Right cardiac atrium (tissue), 5 donors: Measurements from ENCODE around the gene TUB. TPM values are rescaled to one million over a fixed set of nuclear protein-coding genes. Genes with fewer than 3 reads are reported as not detected.

Source experiments
- ATAC-seq, 2 donors: fragments of 200-7000 bp; cut with Tn5 transposase; one replicate each; pipeline versions ENCODE4 v1.8.0 to v1.9.1; 2020; ENCODE audit warnings: moderate library complexity in 2 of 2, mild to moderate bottlenecking in 1 of 2
- DNase-seq, 3 donors: peaks; one replicate each; pipeline ENCODE4 v3.0.0-alpha.2; 2020
- H3K27ac ChIP-seq: one replicate; pipeline ENCODE4 v1.5.1; 2013; ENCODE audit warnings: mild to moderate bottlenecking, low read length, control low read depth, moderate library complexity
- H3K27me3 ChIP-seq: one replicate; pipeline ENCODE4 v1.6.1; 2013; ENCODE audit not compliant: control insufficient read depth, insufficient read depth
- H3K4me1 ChIP-seq: one replicate; pipeline ENCODE4 v1.6.1; 2013; ENCODE audit warnings: low read length; ENCODE audit not compliant: control insufficient read depth, insufficient read depth
- H3K4me3 ChIP-seq: one replicate; pipeline ENCODE4 v1.5.1; 2013; ENCODE audit warnings: low read length, control low read depth
- H3K9me3 ChIP-seq: one replicate; pipeline ENCODE4 v1.6.1; 2013; ENCODE audit warnings: low read length; ENCODE audit not compliant: control insufficient read depth
- WGBS: extraction: QIAGEN DNeasy Blood & Tissue Kit; methylation state at CpG from one replicate; pipeline ENCODE4 v1.1.7; 2013; 5-methylcytosine and 5-hydroxymethylcytosine counted together
- intact Hi-C, 4 donors: fragments of 100-400 bp; cut with DNase I; formaldehyde crosslinking; loops; one replicate each; pipeline versions ENCODE4 v1.11.0 to v1.14.0; 2022 to 2023
- polyA plus RNA-seq: library from polyadenylated mRNA; stranded (reverse); fragments of 200-250 nt; gene quantifications from one replicate; pipeline ENCODE4 v1.2.3, GENCODE V29; 2013
- total RNA-seq, 4 donors: library from RNA; stranded (reverse); fragmentation: NEBNext Ultra II Directional; extraction: Animal tissue kit (Norgen Biotek cat#: 25700); gene quantifications; one replicate each; pipeline ENCODE4 v1.2.1, GENCODE V29; 2021
- donor health status: healthy with polysubstance abuse.
- donor health status: DM: no; HTN: yes; CAD: no.
- donor health status: DM: no; HTN: no; CAD: no.
- donor health status: DM: no; HTN: yes; CAD: no; lungs with severe emphysema.
- donor health status: DM: yes; HTN: yes; CAD: no.

TUB gene
- total and polyA plus RNA-seq, 5 donors: 10.0 to 31.2 (median 27.6) TPM

DNA sequence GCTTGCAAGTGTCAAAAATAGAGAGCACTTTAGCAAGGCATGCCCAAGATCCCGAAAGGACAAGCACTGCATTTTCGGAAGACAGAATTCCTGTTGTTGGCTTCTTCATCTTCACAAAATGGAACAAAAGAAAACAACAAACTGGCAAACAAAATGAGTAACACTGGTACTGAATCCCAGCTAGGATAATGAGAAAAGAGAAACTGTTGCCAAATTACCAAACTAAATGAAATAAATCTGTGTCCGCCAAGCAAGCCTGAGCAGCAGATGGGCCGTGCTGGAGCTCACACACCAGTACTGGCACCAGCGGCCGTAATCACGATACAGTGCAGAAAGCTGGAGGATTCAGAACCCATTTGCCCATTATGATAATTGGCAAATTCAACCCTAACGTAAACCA lies 30.6 kb downstream of the TUB start:
- Histone ChIP-seq H3K27me3 (no peaks in the 10 kb centered on the region), H3K4me1 (no peaks in the 10 kb centered on the region), H3K27ac (no peak overlapping the region), H3K9me3 (no peaks in the 10 kb centered on the region), H3K4me3 (no peak overlapping the region)
- DNase-seq (no peak), ATAC-seq (no peak)
- intact Hi-C loops: no loop called here
- 86% methylated on average over 8 of the region's 8 CpGs for WGBS

DNA sequence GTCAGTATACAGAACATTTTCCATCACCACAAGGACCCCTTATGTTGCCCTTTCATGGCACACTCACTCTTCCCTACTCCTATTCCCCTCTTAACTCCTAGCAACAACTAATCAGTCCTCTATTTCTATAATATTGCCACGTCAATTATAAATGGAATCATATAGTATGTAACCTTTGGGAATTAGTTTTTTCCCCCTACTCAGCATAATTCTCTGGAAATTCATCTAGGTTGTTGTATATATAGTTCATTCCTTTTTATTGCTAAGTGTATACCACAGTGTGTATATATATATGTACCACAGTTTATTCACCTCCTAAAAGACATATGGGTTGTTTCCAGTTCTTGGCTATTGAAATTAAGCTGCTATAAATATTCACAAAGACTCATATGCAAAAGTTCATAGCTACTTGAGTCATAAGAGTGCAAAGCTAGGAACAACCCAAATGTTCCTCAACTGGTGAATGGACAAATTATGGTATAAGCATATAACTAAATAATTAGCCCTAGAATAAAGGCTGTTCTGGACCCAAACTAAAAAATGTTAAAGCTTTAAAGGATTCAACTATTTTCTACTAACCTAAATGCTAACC lies 41.3 kb downstream of the TUB start:
- no peaks in the 10 kb centered on the region for H3K9me3 ChIP-seq
- ATAC-seq: no peak
- H3K4me1 ChIP-seq: no peaks in the 10 kb centered on the region
- intact Hi-C loops: no loop called here
- WGBS: 76% methylated on average over 1 of the region's 1 CpG
- H3K27ac ChIP-seq: no peak overlapping the region
- no peaks in the 10 kb centered on the region for H3K27me3 ChIP-seq
- H3K4me3 ChIP-seq: no peak overlapping the region
- DNase-seq: no peak

DNA sequence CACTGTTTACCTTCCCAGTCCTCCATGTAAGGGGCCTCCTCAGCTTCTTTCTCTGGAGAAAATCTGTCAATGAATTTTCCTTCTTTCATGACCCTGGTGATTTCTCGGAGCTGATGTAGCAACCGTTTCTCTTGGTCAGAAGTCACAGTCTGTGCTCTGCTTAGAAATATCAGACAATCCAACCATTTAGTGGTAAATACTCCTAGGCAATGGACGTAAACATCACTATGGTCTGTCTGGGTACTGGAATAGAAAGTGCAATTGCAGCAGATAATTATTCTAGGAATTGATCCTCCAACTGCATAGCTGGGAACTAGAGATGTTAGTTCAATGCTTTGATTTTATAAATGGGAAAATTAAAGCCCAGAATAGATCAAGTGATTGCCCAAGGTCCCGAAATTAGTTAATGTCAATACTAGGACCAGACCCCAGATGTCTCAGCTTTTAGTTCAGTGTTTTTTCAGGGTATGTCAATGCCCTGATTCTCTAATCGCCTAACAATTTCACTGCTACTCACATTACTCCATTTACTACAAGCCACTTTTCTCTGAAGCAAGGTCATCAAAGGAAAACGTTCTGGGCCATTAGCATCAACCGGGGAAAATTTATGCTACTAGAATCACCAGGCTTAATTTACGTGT lies 45.8 kb downstream of the TUB start:
- no peak for DNase-seq
- H3K9me3 ChIP-seq: no peaks in the 10 kb centered on the region
- no peak overlapping the region for H3K27ac ChIP-seq
- H3K4me3 ChIP-seq: no peak overlapping the region
- ATAC-seq: no peak
- 77% methylated on average over 8 of the region's 8 CpGs for WGBS
- H3K27me3 ChIP-seq: no peaks in the 10 kb centered on the region
- intact Hi-C loops: no loop called here
- H3K4me1 ChIP-seq: no peaks in the 10 kb centered on the region

DNA sequence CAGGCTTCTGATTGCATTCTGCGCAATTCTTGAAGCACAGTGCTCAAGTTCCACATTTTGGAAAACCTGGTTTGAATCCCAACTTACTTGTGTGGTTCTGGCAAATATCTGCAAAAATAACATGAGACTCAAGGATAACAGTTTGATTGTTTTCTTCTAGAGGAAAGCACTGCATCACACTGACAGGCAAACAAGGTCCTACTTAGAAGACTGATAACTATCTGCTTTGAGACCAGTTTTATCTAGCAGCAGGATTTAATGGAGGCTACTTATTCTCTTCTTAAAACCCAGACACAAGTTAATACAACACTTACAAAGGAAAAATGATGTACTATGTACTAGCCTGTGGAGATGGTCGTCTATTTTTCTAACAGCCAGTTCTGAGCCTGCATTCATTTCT lies 46.4 kb downstream of the TUB start:
- Histone ChIP-seq H3K9me3 (no peaks in the 10 kb centered on the region), H3K27ac (no peak overlapping the region), H3K27me3 (no peaks in the 10 kb centered on the region), H3K4me1 (no peaks in the 10 kb centered on the region), H3K4me3 (no peak overlapping the region)
- ATAC-seq (no peak), DNase-seq (no peak)
- 74% methylated on average over 2 of the region's 2 CpGs for WGBS
- intact Hi-C loops: no loop called here

DNA sequence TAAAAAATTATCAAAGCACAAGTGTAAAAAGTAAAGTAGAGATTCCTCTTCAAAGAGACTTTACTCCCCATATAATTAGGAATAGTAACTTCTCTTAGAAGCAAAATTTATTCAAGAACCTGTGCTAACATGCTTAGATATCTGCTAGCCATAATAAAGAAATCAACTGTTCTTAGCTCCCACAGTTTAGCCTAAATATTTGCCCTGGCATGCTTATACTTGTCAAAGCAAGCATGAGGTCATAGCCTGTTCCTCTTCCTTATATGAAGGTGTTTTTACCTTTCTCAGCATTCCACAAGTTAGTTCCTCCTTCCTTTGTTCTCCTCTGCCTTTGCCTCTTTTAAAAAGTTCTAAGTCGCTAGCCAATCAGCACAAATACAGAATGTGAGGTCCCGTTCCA lies 57.5 kb downstream of the TUB start:
- no peak overlapping the region for H3K27ac ChIP-seq
- intact Hi-C loops: no loop called here
- H3K27me3 ChIP-seq: no peaks in the 10 kb centered on the region
- 97% methylated on average over 2 of the region's 2 CpGs for WGBS
- DNase-seq: no peak
- no peak overlapping the region for H3K4me3 ChIP-seq
- H3K4me1 ChIP-seq: no peaks in the 10 kb centered on the region
- H3K9me3 ChIP-seq: no peaks in the 10 kb centered on the region
- ATAC-seq: no peak

DNA sequence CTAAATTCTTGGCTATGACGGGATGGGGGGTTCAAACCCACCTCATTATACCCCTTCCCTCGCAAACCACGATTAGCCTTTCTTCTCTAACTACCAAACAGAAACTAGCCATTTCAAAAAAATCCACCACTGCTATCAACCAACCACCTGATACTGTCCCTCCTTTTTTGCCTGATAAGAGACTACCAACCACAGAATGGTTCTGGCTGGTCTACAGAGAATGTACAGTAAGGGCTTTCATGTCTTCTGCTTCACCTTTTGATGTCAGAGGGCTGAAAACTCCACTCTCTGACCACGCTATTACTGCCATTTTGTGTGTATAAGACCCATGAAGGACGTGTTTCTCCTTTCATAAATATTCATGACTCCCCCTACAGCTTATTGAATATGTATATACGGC lies 68.7 kb downstream of the TUB start:
- H3K9me3 ChIP-seq: no peaks in the 10 kb centered on the region
- H3K4me3 ChIP-seq: no peak overlapping the region
- no peak overlapping the region for H3K27ac ChIP-seq
- ATAC-seq (no peak), DNase-seq (no peak)
- intact Hi-C loops: no loop called here
- H3K4me1 ChIP-seq: no peaks in the 10 kb centered on the region
- 84% methylated on average over 6 of the region's 6 CpGs for WGBS
- no peaks in the 10 kb centered on the region for H3K27me3 ChIP-seq

Other genes with a start within 250 kb of the TUB start
- gene OR10A6, start 149.9 kb upstream of the TUB start, total RNA-seq: not detected
- gene OR10A6, start 149.9 kb upstream of the TUB start, polyA plus RNA-seq: not detected
- not detected for gene OR10A3, start 139.5 kb upstream of the TUB start, total RNA-seq
- gene OR10A3, start 139.5 kb upstream of the TUB start, polyA plus RNA-seq: not detected
- not detected for gene NLRP10, start 115.8 kb upstream of the TUB start, total RNA-seq
- gene NLRP10, start 115.8 kb upstream of the TUB start, polyA plus RNA-seq: not detected
- 100 to 1,000 TPM; 152 to 175 (median 159) TPM for gene EIF3F, start 93.9 kb upstream of the TUB start, total RNA-seq
- gene EIF3F, start 93.9 kb upstream of the TUB start, polyA plus RNA-seq: 179 TPM
- 10 to 100 TPM; 12.8 to 20.2 (median 17.5) TPM for gene RIC3, start 87.8 kb downstream of the TUB start, total RNA-seq
- gene RIC3, start 87.8 kb downstream of the TUB start, polyA plus RNA-seq: 10.0 TPM
- gene LMO1, start 182.7 kb downstream of the TUB start, total RNA-seq: under 1 TPM in 1 of 4 donors, not detected in 3; 0.51 TPM
- 0.34 TPM for gene LMO1, start 182.7 kb downstream of the TUB start, polyA plus RNA-seq